Stimulated activated CD4-positive, alpha-beta T cell treated with anti-CD3 and anti-CD28 coated beads, TNF-alpha, amount 100 ng/mL, for 4 hours (primary cell): ENCODE measurements around the gene MRPS18A.
"Not testable (repeated sequence)": the region's sequence is repeated elsewhere in the genome, so short reads cannot be mapped to it uniquely, and the experiment has no call there.

Experiments used
- DNase-seq, 3 experiments: peaks; one replicate each; pipeline ENCODE4 v3.0.0-alpha.2; 2020; ENCODE audit warnings: low read depth in 3 of 3

MRPS18A gene

DNA sequence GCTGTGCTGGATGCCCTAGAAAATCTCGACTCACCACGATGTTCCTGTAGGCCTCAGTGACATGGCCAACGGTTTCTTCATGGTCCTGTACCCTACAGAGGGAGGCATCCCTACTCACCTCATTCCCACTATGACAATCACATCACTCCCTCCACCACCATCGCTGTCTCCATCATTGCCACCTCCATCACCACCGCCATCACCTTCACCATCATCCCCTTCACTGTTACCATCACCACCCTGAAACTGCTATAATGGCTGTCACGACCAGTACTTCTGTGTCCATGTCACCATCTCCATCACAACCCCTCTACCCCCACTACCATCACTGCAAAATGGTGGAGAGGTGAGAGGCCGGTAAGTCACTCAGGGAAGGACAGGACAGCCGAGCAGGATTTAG, 29.8 kb upstream of the MRPS18A start:
- DNase-seq = no peak

GRCh38 chr6:43716099-43716498, 28.5 kb upstream of the MRPS18A start:
- DNase-seq = no peak

DNA sequence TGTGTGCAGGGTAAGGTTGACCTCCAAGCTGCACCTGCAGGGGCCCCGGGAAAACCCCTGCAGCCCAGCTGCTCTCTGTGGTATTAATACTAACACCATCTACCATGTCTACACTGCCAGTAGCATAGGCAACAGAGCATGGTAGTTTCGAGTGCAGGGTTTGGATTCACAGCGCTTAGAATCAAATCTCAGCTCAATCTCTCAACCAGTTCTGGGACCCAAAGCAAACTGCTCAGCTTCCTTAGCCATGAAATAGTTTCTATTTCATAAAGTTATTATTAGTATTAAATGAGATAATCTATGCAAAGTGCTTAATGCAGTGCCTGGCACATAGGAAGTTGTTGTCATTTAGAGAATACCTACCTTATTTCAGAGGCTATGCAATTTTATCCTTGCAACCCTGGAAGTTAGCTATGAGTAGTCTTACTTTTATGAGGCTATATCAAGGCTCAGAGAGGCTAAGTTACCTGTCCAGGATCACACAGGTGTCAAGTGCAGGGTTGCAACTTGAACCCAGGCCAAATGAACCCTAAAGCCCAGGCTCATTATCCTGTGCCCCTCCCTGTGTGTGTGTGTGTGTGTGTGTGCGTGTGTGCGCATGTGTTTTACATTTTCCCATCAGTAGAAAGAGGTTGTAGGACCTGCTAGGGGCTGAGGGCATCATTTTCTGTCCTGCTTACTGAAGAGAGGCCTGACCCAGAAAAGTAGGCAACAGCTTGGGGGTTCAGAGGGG, 27.6 kb upstream of the MRPS18A start:
- DNase-seq = no peak

GRCh38 chr6:43714311-43715055, 26.9 kb upstream of the MRPS18A start:
- DNase-seq = no peak

- DNase-seq = no peak
Measured at GRCh38 chr6:43713643-43714310, 26.2 kb upstream of the MRPS18A start.

GRCh38 chr6:43712579-43712978, 25.0 kb upstream of the MRPS18A start:
- DNase-seq = no peak

- no peak for DNase-seq
Measured at GRCh38 chr6:43710576-43710975, 23.0 kb upstream of the MRPS18A start.

DNA sequence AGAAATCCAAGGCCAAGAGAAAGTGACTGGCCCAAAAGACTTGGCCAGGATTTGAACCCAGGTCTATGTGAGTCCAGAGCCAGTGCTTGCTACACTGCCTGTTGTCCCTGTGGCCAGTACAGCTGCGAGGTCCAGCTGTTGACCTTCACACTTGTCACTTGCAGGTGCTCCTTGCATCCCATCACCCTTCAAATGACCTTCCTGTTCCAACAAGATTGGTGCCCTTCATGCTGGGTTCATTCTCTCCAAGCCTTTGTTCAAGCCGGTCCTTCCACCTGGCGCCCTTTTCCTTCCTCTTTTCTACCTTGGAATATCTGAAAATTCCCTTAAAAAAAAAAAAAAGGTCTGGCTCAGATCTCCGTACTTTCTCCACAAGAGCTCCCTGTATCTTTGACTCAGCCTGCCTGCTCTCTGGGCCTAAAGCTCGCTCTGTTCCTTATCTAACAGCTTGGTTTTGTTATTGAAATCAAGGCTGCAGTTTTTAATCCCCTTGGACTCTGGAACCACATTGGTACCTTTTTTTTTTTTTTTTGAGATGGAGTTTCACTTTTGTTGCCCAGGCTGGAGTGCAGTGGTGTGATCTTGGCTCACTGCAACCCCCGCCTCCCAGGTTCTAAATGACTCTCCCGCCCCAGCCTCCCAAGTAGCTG, 22.2 kb upstream of the MRPS18A start:
- DNase-seq = no peak

GRCh38 chr6:43708860-43709653, 21.5 kb upstream of the MRPS18A start:
- no peak for DNase-seq

DNA sequence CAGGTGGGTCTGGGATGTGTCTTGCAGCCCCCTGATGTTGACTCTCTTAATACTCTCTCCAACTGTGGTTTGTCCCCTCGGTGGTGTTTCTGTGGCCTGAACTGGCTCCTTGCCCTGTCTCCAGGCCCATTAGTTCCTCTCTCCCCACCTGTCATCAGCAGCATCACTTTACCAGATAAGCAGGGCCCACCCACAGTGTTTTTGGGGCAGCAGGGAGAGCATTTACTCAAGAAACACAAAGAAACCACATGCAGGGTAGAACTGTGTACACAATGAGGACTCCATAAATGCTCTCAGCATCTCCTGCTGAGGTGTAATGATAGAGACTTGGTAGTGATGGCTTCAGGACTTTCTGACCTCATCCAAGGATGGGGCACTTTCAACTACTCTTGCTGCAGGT, 20.2 kb upstream of the MRPS18A start:
- DNase-seq = no peak

GRCh38 chr6:43707269-43707668, 19.7 kb upstream of the MRPS18A start:
- DNase-seq = no peak

GRCh38 chr6:43706788-43707187, 19.2 kb upstream of the MRPS18A start:
- DNase-seq = no peak

DNA sequence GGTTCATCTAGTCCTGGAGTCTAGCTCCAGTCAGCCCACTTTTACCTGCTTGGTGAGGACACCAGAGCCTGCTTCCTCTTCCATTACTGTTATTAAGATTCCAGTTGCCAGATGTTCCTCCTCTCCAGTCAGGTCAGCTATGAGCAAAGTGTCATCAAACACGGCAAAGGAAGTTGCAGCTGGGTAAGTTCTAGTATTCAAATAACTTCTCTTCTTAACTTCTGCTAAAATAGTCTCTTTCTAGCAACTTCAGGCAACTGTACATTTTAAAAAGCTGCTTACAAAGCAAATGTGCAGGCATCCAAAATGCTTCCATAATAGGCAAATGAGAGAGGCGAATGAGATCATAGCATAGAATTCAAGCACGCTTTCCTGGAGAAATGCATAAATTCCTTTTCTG, 18.4 kb upstream of the MRPS18A start:
- DNase-seq = no peak

GRCh38 chr6:43703512-43704429, 16.2 kb upstream of the MRPS18A start:
- DNase-seq = no peak

DNA sequence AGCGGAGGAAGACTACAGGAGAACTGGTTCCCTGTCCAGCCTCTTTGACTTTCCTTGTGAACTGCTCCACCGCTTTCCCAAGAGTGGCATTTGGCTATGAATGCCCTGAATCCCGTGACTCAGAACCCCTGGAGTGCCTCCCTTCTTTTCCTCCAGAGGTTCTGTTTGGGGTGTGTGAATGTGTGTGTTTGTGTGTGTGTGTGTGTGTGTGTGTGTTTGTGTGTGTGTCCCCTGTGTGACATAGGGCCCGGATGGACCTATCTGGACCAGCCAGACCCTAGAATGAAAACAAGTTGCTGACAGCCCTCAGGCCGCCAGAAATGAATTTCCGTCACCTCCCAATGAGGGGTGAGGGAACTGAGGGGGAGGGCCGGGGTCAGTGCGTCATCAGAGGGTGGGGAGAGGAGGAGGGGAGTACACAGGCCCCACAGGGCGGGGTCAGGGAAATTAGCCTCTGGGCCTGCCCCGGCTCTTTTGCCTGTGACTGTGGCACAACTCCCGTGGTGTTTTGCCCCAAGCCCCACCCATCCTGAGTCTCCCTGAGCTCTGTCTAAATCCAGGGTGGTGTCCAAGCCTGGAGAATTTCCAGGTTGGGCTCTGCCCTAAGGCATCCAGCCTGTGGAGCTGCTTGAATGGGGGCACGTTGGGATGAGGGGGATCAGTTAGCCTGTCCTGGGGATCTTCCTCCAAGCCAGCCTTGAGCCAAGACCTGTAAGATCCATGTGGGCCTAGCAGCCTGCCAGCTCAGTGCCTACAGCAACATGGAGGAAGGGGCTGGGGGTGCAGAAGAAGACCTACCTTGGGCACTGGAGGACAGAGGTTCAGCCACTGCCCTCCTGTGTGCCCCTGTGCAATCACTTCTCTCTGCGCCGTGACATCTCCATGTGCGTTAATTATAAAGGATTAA, 15.2 kb upstream of the MRPS18A start:
- no peak for DNase-seq

GRCh38 chr6:43702171-43702533, 14.6 kb upstream of the MRPS18A start:
- no peak for DNase-seq

GRCh38 chr6:43700939-43701560, 13.5 kb upstream of the MRPS18A start:
- not testable (repeated sequence) for DNase-seq

DNA sequence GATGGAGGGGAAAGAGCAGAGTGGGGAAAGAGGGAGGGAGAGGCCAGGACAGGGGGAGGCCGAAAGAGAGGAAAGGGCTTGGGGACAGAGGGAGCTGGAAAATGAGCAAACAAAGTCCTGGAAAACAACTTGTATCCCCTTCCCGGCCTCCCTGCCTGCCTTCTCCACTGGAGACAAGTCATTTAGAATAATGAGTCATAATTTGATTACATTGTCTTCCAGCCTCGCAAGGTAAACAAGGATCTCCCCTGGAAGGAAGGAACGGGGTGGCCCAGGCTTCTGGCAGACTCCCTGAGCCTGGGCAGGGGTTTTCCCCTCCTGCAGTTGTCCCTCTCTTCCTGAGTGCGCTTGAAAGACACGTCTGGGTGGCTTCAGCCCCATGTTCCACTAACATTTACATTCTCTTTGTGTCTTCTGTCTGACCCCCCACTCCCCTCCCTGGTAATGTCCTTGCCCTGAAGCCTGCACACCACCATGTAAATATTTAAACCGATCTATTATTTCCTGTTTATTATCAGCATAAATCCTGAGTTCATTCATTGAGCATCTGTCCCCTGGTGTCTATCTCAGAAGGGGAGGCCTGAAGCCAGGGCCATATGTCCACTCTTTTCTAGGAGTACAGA, 12.1 kb upstream of the MRPS18A start:
- no peak for DNase-seq
